H9 (cell line): ENCODE results near the gene HECA. TPM values are rescaled to one million over a fixed set of nuclear protein-coding genes. Genes with fewer than 3 reads are reported as not detected.

Experiments
- DNase-seq: peaks from one replicate; pipeline ENCODE4 v3.0.0-alpha.2; 2017
- H2AFZ ChIP-seq: one replicate; pipeline ENCODE4 v1.6.1; 2013; ENCODE audit warnings: mild to moderate bottlenecking, low read length, control low read depth, moderate library complexity
- H2AK5ac ChIP-seq: 2 replicates; pipeline ENCODE4 v1.6.1; 2013; ENCODE audit warnings: low read length, control low read depth, mixed read lengths; ENCODE audit not compliant: insufficient read length
- H2BK120ac ChIP-seq: one replicate; pipeline ENCODE4 v1.6.1; 2013; ENCODE audit warnings: low read depth, mild to moderate bottlenecking, low read length, control low read depth, inconsistent platforms; ENCODE audit not compliant: poor library complexity, severe bottlenecking
- H2BK12ac ChIP-seq: 2 replicates; pipeline ENCODE4 v1.6.1; 2013; ENCODE audit warnings: low read length, control low read depth, mixed read lengths, low read depth; ENCODE audit not compliant: insufficient read length
- H2BK15ac ChIP-seq: 2 replicates; pipeline ENCODE4 v1.6.1; 2013; ENCODE audit warnings: low read depth, low read length, control low read depth
- H2BK20ac ChIP-seq: one replicate; pipeline ENCODE4 v1.6.1; 2013; ENCODE audit warnings: low read depth, mild to moderate bottlenecking, low read length, control low read depth, inconsistent platforms; ENCODE audit not compliant: poor library complexity, severe bottlenecking
- H2BK5ac ChIP-seq: 2 replicates; pipeline ENCODE4 v1.6.1; 2013; ENCODE audit warnings: low read length, control low read depth, mixed read lengths; ENCODE audit not compliant: insufficient read length
- H3K14ac ChIP-seq: 2 replicates; pipeline ENCODE4 v1.6.1; 2013; ENCODE audit warnings: low read length, control low read depth; ENCODE audit not compliant: insufficient read depth
- H3K18ac ChIP-seq: 2 replicates; pipeline ENCODE4 v1.6.1; 2013; ENCODE audit warnings: low read depth, mild to moderate bottlenecking, mixed read lengths, low read length, control low read depth; ENCODE audit not compliant: insufficient read length
- H3K23ac ChIP-seq: 2 replicates; pipeline ENCODE4 v1.6.1; 2013; ENCODE audit warnings: low read length, control low read depth, mixed read lengths, low read depth; ENCODE audit not compliant: insufficient read length
- H3K23me2 ChIP-seq: 2 replicates; pipeline ENCODE4 v1.6.1; 2013; ENCODE audit warnings: low read depth, mild to moderate bottlenecking, mixed read lengths, low read length, control low read depth; ENCODE audit not compliant: insufficient read length, poor library complexity, severe bottlenecking
- H3K27ac ChIP-seq: 2 replicates; pipeline ENCODE4 v1.5.1; 2013; ENCODE audit warnings: low read length, control low read depth, mixed read lengths, low read depth; ENCODE audit not compliant: insufficient read length
- H3K27me3 ChIP-seq: 2 replicates; pipeline ENCODE4 v1.6.1; 2013; ENCODE audit warnings: low read length, control low read depth, inconsistent platforms; ENCODE audit not compliant: insufficient read depth
- H3K4ac ChIP-seq: 2 replicates; pipeline ENCODE4 v1.6.1; 2013; ENCODE audit warnings: low read depth, mild to moderate bottlenecking, control low read depth, inconsistent platforms, low read length, moderate library complexity
- H3K4me1 ChIP-seq: 2 replicates; pipeline ENCODE4 v1.6.1; 2013; ENCODE audit warnings: low read length, control low read depth, inconsistent platforms; ENCODE audit not compliant: insufficient read depth
- H3K4me2 ChIP-seq: 2 replicates; pipeline ENCODE4 v1.6.1; 2013; ENCODE audit warnings: low read length, control low read depth, mixed read lengths; ENCODE audit not compliant: insufficient read length, insufficient read depth
- H3K56ac ChIP-seq: 2 replicates; pipeline ENCODE4 v1.6.1; 2013; ENCODE audit warnings: low read depth, mild to moderate bottlenecking, mixed read lengths, low read length, control low read depth; ENCODE audit not compliant: insufficient read length
- H3K79me1 ChIP-seq: 2 replicates; pipeline ENCODE4 v1.6.1; 2013; ENCODE audit warnings: low read depth, mild to moderate bottlenecking, moderate library complexity, low read length, control low read depth, inconsistent platforms; ENCODE audit not compliant: insufficient read depth, poor library complexity, severe bottlenecking
- H3K79me2 ChIP-seq: 2 replicates; pipeline ENCODE4 v1.6.1; 2013; ENCODE audit warnings: low read length, control low read depth, inconsistent platforms; ENCODE audit not compliant: insufficient read depth
- H3K9ac ChIP-seq: 2 replicates; pipeline ENCODE4 v1.6.1; 2013; ENCODE audit warnings: low read length, control low read depth, mixed read lengths; ENCODE audit not compliant: insufficient read length; ENCODE audit errors: extremely low read depth
- H3K9me3 ChIP-seq: one replicate; pipeline ENCODE4 v1.6.1; 2013; ENCODE audit warnings: low read depth, low read length, inconsistent platforms; ENCODE audit not compliant: control insufficient read depth
- H3T11ph ChIP-seq: one replicate; pipeline ENCODE4 v1.6.1; 2013; ENCODE audit warnings: mild to moderate bottlenecking, low read length, control low read depth, inconsistent platforms
- H4K20me1 ChIP-seq: one replicate; pipeline ENCODE4 v1.6.1; 2013; ENCODE audit not compliant: control insufficient read depth, insufficient read length, insufficient read depth
- H4K5ac ChIP-seq: 2 replicates; pipeline ENCODE4 v1.6.1; 2013; ENCODE audit warnings: low read depth, mild to moderate bottlenecking, mixed read lengths, low read length, control low read depth; ENCODE audit not compliant: insufficient read length
- H4K8ac ChIP-seq: replicated peaks from 2 replicates; pipeline ENCODE4 v1.6.1; 2013; ENCODE audit warnings: low read length, control low read depth, mixed read lengths, low read depth; ENCODE audit not compliant: insufficient read length
- H4K91ac ChIP-seq: 2 replicates; pipeline ENCODE4 v1.6.1; 2013; ENCODE audit warnings: low read depth, mild to moderate bottlenecking, moderate library complexity, mixed read lengths, low read length, control low read depth; ENCODE audit not compliant: insufficient read length
- H3K27ac Mint-ChIP-seq, 3 experiments: 2 replicates in 2 of 3; 3 replicates in 1 of 3; pipeline ENCODE4 v1.8.0; 2020 to 2021; ENCODE audit warnings: mixed read lengths in 3 of 3, mild to moderate bottlenecking in 1 of 3, moderate library complexity in 1 of 3
- H3K27me3 Mint-ChIP-seq: 2 replicates; pipeline ENCODE4 v1.8.0; 2021; ENCODE audit warnings: low read depth, mild to moderate bottlenecking, moderate library complexity, mixed read lengths
- H3K36me3 Mint-ChIP-seq, 3 experiments: 2 replicates in 2 of 3; 3 replicates in 1 of 3; pipeline ENCODE4 v1.8.0; 2020 to 2021; ENCODE audit warnings: low read depth in 3 of 3, mixed read lengths in 3 of 3; ENCODE audit not compliant: insufficient read depth in 1 of 3
- H3K4me1 Mint-ChIP-seq, 2 experiments: 2 replicates each; pipeline ENCODE4 v1.8.0; 2020; ENCODE audit warnings: mixed read lengths in 2 of 2
- H3K4me3 Mint-ChIP-seq, 2 experiments: 2 replicates in 1 of 2; 3 replicates in 1 of 2; pipeline ENCODE4 v1.8.0; 2020 to 2021; ENCODE audit warnings: mild to moderate bottlenecking in 2 of 2, mixed read lengths in 2 of 2, moderate library complexity in 1 of 2
- H3K9me3 Mint-ChIP-seq, 2 experiments: 2 replicates in 1 of 2; 3 replicates in 1 of 2; pipeline ENCODE4 v1.8.0; 2020; ENCODE audit warnings: mild to moderate bottlenecking in 2 of 2, mixed read lengths in 2 of 2, moderate library complexity in 1 of 2
- CTCF ChIP-seq: fragments of 200-600 bp; sonication (generic); conservative IDR thresholded peaks from 3 replicates; pipeline ENCODE4 v1.8.0; 2021; ENCODE audit warnings: antibody characterized with exemption, mild to moderate bottlenecking
- WGBS: extraction: QIAGEN DNeasy Blood & Tissue Kit; methylation state at CpG from one replicate; pipeline ENCODE4 v1.1.7; 2013; ENCODE audit warnings: missing lambda C conversion rate, low lambda C conversion rate, mixed read lengths; ENCODE audit not compliant: insufficient read length; ENCODE audit errors: extremely low coverage; 5-methylcytosine and 5-hydroxymethylcytosine counted together
- total RNA-seq: library from RNA; stranded (reverse); gene quantifications from 2 replicates; pipeline ENCODE4 v1.2.1, GENCODE V29; 2021

HECA gene
- total RNA-seq, 1 experiment from 2014 or later = 4.8 TPM

GRCh38 chr6:139156102-139156501, 21.2 kb downstream of the HECA start:
- H3K9me3 Mint-ChIP-seq = peaks cover 0 to 2% of the 10 kb centered on the region in 2 experiments; a peak in 1 of 5 replicates
- no peak overlapping the region for H3K56ac ChIP-seq
- no peak overlapping the region for H2BK12ac ChIP-seq
- no peaks in the 10 kb centered on the region for H3K9me3 ChIP-seq
- no peaks in the 10 kb centered on the region for H3K79me1 ChIP-seq
- H4K91ac ChIP-seq = no peak overlapping the region
- no peak overlapping the region for H4K5ac ChIP-seq
- no peak overlapping the region for H2BK15ac ChIP-seq
- no peak overlapping the region for H2BK5ac ChIP-seq
- no peak overlapping the region for H2BK20ac ChIP-seq
- H3K79me2 ChIP-seq = no peaks in the 10 kb centered on the region
- H3K18ac ChIP-seq = no peak overlapping the region
- H2BK120ac ChIP-seq = no peak overlapping the region
- no peak overlapping the region for H3K14ac ChIP-seq
- H3K4me1 ChIP-seq = no peaks in the 10 kb centered on the region
- no peak overlapping the region for H3T11ph ChIP-seq
- no peak overlapping the region for H3K4me2 ChIP-seq
- no CpG with 5 or more reads among the region's 5 CpGs for WGBS
- peaks cover 0 to 5% (median 0%) of the 10 kb centered on the region in 3 experiments; a peak in 2 of 7 replicates for H3K36me3 Mint-ChIP-seq
- no peak overlapping the region for H3K9ac ChIP-seq
- no peaks in the 10 kb centered on the region for H3K27me3 Mint-ChIP-seq
- DNase-seq = no peak
- H2AFZ ChIP-seq = no peak overlapping the region
- peaks cover 6 to 11% of the 10 kb centered on the region in 2 experiments for H3K4me1 Mint-ChIP-seq
- H3K23ac ChIP-seq = no peak overlapping the region
- H4K8ac ChIP-seq = no peak overlapping the region
- H2AK5ac ChIP-seq = no peak overlapping the region
- no peaks in the 10 kb centered on the region for H3K23me2 ChIP-seq
- H3K4me3 Mint-ChIP-seq = no peak overlapping the region
- H3K27ac ChIP-seq = no peak overlapping the region
- no peak for TF ChIP-seq CTCF
- no peaks in the 10 kb centered on the region for H3K27me3 ChIP-seq
- no peak overlapping the region; a peak in 1 of 7 replicates for H3K27ac Mint-ChIP-seq
- H4K20me1 ChIP-seq = no peaks in the 10 kb centered on the region
- H3K4ac ChIP-seq = no peak overlapping the region
